Mesothelial cell of epicardium (in vitro differentiated cells): Measurements from ENCODE around the gene PLEKHM1. TPM values are rescaled to one million over a fixed set of nuclear protein-coding genes. Genes with fewer than 3 reads are reported as not detected.

Experiments
- DNase-seq, 2 experiments: peaks; one replicate each; pipeline ENCODE4 v3.0.0; 2021; ENCODE audit warnings: low spot score in 2 of 2; ENCODE audit not compliant: unreplicated experiment in 2 of 2
- H3K27ac Mint-ChIP-seq: 2 replicates; pipeline ENCODE4 v1.8.0; 2021; ENCODE audit warnings: mixed read lengths
- H3K27me3 Mint-ChIP-seq: 2 replicates; pipeline ENCODE4 v1.8.0; 2021; ENCODE audit warnings: low read depth, mixed read lengths
- H3K36me3 Mint-ChIP-seq: 2 replicates; pipeline ENCODE4 v1.8.0; 2021; ENCODE audit warnings: mixed read lengths
- H3K4me1 Mint-ChIP-seq: 2 replicates; pipeline ENCODE4 v1.8.0; 2021; ENCODE audit warnings: mixed read lengths
- H3K4me3 Mint-ChIP-seq: 2 replicates; pipeline ENCODE4 v1.8.0; 2021; ENCODE audit warnings: mild to moderate bottlenecking, moderate library complexity, mixed read lengths
- H3K9me3 Mint-ChIP-seq: 2 replicates; pipeline ENCODE4 v1.8.0; 2021; ENCODE audit warnings: mixed read lengths
- total RNA-seq: library from RNA; stranded (reverse); gene quantifications from 3 replicates; pipeline ENCODE4 v1.2.1, GENCODE V29; 2021
- TF ChIP-seq, protein P1 (sequence below): fragments of 200-600 bp; sonication (generic); IDR thresholded peaks from one replicate; pipeline ENCODE4 v1.5.0; 2021; ENCODE audit warnings: antibody characterized with exemption; ENCODE audit not compliant: unreplicated experiment

The PLEKHM1 gene
- total RNA-seq, 1 donor from 2014 or later, result 33.2 TPM

- Mint-ChIP-seq H3K4me1 (peaks cover 36% of the 10 kb centered on the region), H3K4me3 (peak overlapping the region; percentile 40), H3K9me3 (no peaks in the 10 kb centered on the region), H3K27me3 (peaks cover 68% of the 10 kb centered on the region), H3K36me3 (no peaks in the 10 kb centered on the region), H3K27ac (no peak overlapping the region)
- DNase-seq, result no peak
- TF ChIP-seq, protein P1, sequence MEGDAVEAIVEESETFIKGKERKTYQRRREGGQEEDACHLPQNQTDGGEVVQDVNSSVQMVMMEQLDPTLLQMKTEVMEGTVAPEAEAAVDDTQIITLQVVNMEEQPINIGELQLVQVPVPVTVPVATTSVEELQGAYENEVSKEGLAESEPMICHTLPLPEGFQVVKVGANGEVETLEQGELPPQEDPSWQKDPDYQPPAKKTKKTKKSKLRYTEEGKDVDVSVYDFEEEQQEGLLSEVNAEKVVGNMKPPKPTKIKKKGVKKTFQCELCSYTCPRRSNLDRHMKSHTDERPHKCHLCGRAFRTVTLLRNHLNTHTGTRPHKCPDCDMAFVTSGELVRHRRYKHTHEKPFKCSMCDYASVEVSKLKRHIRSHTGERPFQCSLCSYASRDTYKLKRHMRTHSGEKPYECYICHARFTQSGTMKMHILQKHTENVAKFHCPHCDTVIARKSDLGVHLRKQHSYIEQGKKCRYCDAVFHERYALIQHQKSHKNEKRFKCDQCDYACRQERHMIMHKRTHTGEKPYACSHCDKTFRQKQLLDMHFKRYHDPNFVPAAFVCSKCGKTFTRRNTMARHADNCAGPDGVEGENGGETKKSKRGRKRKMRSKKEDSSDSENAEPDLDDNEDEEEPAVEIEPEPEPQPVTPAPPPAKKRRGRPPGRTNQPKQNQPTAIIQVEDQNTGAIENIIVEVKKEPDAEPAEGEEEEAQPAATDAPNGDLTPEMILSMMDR, result no peak
Measured at GRCh38 chr17:45429339-45430005, 61.0 kb downstream of the PLEKHM1 start.

DNA sequence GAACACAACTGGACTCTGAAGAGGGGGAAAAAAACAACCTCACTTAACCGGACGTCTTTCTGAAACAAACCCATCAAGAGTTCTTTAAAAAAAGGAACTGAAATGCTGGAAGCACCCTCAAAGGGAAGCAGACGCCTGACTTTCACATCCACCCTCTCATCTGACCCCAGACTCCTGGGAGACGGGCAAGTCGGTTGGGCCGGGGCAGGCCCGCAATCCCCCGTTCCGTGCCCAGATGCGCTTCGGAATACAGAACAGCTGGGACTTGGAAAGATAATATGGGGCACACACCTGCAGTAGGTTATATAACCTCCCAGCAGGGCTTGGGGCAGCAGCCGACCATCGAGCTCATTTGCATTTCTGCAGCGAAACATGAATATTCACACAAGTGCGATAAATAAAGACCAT lies 61.6 kb downstream of the PLEKHM1 start:
- Mint-ChIP-seq H3K9me3 (no peaks in the 10 kb centered on the region), H3K27me3 (peaks cover 65% of the 10 kb centered on the region), H3K36me3 (no peaks in the 10 kb centered on the region), H3K27ac (no peak overlapping the region), H3K4me3 (peak overlapping the region; percentile 40), H3K4me1 (peaks cover 40% of the 10 kb centered on the region)
- TF ChIP-seq, protein P1, result no peak
- DNase-seq, result no peak

DNA sequence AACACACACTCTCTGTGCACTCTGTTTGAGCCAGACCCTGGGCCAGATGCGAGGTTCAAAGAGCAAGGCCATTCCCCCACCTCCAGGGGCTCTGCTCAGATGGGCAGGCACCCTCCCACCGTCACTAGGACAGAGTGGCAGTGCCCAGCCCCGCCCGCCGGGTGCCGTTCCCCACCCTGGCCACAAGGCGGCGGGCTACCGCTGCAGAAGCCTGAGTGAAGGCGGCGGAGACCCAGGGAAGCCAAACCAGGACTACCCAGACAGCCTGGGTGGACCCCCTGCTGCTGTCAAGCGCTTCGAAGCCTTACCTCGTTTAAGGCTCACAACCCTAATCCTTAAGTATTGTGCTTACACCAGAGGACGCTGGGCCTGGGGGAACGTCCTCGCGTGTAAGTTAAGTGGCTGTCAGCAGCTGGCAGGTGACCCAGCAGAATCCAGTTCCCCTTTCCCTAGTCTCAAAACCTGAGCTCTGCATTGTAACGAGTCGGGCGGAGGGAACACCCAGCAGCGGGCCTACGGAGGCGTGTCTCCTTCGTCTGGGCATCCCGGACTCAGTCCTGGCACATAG lies 62.4 kb downstream of the PLEKHM1 start:
- H3K36me3 Mint-ChIP-seq, result peaks cover 4% of the 10 kb centered on the region
- TF ChIP-seq, protein P1, result peak; percentile 98
- peak overlapping the region; percentile 30 for H3K4me3 Mint-ChIP-seq
- H3K27me3 Mint-ChIP-seq, result peaks cover 60% of the 10 kb centered on the region
- DNase-seq, result peak; percentile 67 to 90
- no peak overlapping the region for H3K27ac Mint-ChIP-seq
- H3K4me1 Mint-ChIP-seq, result peaks cover 42% of the 10 kb centered on the region
- H3K9me3 Mint-ChIP-seq, result no peaks in the 10 kb centered on the region

DNA sequence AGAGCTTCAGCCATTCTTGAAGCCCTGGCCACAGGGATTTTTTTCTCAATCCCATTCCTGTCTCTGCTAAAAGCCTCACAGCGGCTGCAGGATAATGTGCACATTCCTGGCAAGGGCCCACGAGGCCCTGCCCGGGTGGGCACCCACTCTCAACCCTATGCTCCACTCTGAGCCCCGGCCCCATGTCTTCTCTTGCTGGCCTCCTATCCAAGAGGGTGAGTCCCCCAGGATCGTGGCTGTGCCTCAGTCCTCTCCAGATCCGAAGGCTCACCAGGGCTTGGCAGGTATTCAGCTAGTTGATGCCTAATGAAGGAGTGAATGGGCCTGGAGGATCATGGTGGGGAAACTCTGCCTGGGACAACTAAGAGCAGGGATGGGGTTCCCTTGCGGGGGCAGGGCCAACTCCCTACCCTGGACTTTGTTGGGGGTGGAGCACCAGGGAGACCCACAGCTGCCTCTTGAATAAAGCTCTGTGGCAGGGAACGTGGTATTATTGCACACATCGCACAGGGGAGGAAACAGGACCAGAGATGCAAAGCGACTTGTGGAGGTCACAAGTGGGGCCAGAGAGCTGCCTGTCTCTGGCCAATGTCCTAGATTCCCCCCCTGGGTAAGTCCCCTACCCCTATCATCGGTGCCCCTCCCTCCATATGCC lies 63.2 kb downstream of the PLEKHM1 start:
- Mint-ChIP-seq H3K36me3 (peaks cover 4% of the 10 kb centered on the region), H3K27ac (no peak overlapping the region), H3K27me3 (peaks cover 56% of the 10 kb centered on the region), H3K4me3 (no peak overlapping the region), H3K4me1 (peaks cover 40% of the 10 kb centered on the region), H3K9me3 (no peaks in the 10 kb centered on the region)
- DNase-seq, result no peak
- TF ChIP-seq, protein P1, result no peak

DNA sequence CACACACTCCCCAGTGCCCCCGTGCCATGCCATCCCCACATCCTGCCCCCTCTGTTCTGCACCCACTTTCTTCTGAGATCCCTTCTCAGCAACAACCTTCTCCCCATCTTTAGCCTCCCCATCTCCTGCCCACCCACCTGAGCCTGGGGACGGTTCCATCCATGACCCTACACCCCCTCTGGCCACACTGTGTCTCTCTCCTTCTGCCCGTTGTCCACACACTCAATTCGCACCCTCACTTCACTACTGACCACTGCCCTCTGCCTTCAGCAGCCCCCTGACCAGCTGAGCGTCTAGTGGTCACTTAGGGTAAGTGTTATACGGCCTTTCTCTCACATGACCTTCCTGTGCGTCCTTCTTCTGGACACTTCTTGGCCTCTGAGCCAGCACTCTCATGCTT lies 64.0 kb downstream of the PLEKHM1 start:
- Mint-ChIP-seq H3K36me3 (peaks cover 4% of the 10 kb centered on the region), H3K9me3 (no peaks in the 10 kb centered on the region), H3K27me3 (peaks cover 52% of the 10 kb centered on the region), H3K27ac (no peak overlapping the region), H3K4me3 (no peak overlapping the region), H3K4me1 (peaks cover 40% of the 10 kb centered on the region)
- TF ChIP-seq, protein P1, result no peak
- DNase-seq, result no peak
